Astrocyte of the cerebellum (primary cell): ENCODE results near the gene PRMT9.

Source experiments
- DNase-seq: peaks from one replicate; pipeline ENCODE4 v3.0.0-alpha.2; 2011; ENCODE audit warnings: low read depth
- H3K4me3 ChIP-seq: 2 replicates; pipeline ENCODE4 v1.5.1; 2011; ENCODE audit warnings: mild to moderate bottlenecking, low read depth, low read length, moderate library complexity
- in situ Hi-C: cut with HindIII; loops from 2 replicates; pipeline ENCODE4 v1.10.0; 2017; ENCODE audit warnings: low sequenced_read_pairs
- TF ChIP-seq, protein P1 (sequence below): IDR thresholded peaks from 2 replicates; pipeline ENCODE4 v1.5.1; 2012; ENCODE audit warnings: low read length, low read depth, moderate library complexity, mild to moderate bottlenecking; ENCODE audit errors: missing control alignments

Gene PRMT9

DNA sequence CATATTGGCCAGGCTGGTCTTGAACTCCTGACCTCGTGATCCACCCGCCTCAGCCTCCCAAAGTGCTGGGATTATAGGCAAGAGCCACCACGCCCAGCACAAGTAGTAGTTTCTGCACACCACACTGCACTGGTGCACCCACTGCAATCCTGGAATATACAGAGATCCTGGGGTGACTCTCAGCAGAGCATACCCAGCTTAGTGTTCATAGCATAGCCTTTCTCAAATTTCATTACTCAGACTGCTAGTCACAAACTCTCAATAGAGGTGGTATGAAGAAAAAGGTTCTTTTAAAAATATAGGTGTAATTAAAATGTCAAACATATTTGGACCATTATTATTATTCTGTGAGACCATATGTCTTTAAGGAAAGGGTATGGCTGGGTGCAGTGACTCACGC, 41.7 kb upstream of the PRMT9 start:
- in situ Hi-C loops = no loop called here
- TF ChIP-seq, protein P1, sequence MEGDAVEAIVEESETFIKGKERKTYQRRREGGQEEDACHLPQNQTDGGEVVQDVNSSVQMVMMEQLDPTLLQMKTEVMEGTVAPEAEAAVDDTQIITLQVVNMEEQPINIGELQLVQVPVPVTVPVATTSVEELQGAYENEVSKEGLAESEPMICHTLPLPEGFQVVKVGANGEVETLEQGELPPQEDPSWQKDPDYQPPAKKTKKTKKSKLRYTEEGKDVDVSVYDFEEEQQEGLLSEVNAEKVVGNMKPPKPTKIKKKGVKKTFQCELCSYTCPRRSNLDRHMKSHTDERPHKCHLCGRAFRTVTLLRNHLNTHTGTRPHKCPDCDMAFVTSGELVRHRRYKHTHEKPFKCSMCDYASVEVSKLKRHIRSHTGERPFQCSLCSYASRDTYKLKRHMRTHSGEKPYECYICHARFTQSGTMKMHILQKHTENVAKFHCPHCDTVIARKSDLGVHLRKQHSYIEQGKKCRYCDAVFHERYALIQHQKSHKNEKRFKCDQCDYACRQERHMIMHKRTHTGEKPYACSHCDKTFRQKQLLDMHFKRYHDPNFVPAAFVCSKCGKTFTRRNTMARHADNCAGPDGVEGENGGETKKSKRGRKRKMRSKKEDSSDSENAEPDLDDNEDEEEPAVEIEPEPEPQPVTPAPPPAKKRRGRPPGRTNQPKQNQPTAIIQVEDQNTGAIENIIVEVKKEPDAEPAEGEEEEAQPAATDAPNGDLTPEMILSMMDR = no peak
- DNase-seq = no peak
- H3K4me3 ChIP-seq = no peak overlapping the region

DNA sequence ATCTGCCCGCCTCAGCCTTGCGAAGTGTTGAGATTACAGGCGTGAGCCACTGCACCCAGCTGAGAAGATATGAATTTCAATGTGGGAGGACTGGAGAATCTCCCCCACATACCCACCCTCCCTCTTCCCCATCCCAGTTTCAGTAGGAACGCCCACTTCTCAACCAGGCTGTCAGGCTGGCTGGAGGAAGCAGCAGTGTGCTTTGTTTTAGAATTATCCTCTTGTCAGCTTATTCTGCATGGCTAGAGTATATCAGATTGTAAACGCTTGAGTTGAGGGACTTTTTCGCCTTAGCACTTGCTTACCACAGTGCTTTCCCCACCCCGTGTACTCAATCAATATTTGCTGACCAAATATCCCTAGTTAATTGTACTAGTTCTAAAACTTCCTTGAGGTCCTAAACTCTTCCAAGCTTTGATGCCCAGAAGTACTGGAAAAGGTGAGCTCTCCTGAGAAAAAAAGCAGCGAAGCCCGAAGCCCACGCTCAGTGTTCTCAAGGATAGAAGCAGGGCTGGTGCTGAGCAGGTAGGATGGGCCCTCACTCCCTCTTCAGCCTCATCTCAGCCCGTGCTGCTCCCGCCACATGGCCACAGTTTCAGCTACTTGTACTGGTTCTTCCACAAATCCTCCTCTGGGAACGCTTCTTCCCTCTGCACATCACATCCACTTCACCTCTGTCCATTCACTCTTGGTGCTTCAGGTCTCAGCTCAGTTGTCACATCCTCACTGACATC, 40.7 kb upstream of the PRMT9 start:
- no peak for DNase-seq
- TF ChIP-seq, protein P1 = no peak
- H3K4me3 ChIP-seq = no peak overlapping the region
- in situ Hi-C loops = loop anchor here (5.0 kb wide), 1 partner anchor 53 kb away; no protein-coding TSS in a partner anchor

DNA sequence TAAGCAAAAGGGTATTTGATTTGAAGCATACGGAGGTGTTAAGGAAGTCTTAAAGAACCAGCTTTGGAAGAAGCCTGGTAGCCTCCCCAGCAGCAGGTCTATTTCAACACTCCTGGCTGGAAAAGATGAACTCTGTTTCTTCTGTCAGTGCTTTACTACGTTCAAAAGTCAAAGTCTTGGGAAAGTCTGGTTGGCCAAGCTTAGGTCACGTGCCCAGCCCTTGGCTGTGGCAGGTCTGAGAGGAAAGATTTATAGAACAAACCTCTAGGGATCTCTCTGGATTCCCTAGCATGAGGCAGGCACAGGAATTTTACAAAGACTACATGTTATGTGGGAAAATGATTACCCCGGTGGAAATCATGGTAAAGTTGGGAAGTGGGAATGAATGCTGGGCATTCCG, 39.4 kb upstream of the PRMT9 start:
- TF ChIP-seq, protein P1 = no peak
- H3K4me3 ChIP-seq = no peak overlapping the region
- no peak for DNase-seq
- in situ Hi-C loops = loop anchor here (5.0 kb wide), 1 partner anchor 54 kb away; no protein-coding TSS in a partner anchor

DNA sequence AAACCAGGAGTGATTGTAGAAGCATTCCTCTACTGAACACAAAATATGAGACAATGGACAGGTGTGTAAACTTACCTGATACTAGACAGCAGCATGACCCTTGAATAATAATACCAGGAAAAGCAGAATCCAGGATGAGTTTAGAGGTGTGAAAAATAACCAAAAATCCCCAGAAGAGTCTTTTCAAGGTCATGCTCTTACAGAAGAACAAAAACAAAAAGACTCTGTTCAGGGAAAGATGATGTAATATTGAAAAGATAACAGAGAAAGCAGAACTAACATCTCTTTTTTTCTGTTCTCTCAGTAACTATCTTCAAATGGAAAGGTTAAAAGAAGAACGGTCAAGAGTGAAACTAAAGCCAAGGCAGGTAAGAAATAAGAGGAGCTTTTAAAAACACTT, 33.9 kb upstream of the PRMT9 start:
- in situ Hi-C loops = no loop called here
- TF ChIP-seq, protein P1 = no peak
- DNase-seq = no peak
- H3K4me3 ChIP-seq = no peak overlapping the region

DNA sequence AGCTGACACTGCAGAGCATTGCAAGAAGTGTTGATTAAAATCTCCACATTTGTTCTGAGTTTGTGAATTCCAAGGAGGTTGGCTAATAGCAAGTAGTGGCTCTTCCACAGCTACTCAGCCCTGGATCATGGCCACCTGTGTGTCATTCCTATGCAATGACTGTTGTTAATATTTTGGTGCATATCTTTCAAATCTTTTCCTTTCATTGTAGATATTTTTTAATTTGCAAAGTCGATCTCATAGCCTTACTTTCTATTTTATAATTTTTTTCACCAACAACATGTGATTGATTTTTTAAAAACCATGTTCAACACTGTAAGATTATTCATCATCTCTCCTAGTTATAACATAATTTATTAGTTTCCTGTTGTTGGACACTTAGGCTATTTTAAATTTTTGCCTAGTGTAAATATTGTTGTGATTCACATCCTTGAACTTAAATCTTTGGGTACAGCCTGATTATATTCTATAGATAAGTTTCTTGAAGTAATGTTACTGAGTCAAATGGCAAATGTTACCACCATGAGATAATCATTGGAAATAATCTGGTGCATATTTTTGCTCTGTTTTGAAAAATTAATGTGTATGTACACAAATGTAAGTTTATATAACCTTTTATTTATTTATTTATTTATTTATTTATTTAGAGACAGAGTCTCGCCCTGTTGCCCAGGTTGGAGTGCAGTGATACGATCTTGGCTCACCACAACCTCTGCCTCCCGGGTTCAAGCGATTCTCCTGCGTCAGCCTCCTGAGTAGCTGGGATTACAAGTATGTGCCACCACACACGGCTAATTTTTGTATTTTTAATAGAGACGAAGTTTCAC, 30.8 kb upstream of the PRMT9 start:
- no peak overlapping the region for H3K4me3 ChIP-seq
- TF ChIP-seq, protein P1 = no peak
- in situ Hi-C loops = no loop called here
- peak; percentile 67 for DNase-seq

DNA sequence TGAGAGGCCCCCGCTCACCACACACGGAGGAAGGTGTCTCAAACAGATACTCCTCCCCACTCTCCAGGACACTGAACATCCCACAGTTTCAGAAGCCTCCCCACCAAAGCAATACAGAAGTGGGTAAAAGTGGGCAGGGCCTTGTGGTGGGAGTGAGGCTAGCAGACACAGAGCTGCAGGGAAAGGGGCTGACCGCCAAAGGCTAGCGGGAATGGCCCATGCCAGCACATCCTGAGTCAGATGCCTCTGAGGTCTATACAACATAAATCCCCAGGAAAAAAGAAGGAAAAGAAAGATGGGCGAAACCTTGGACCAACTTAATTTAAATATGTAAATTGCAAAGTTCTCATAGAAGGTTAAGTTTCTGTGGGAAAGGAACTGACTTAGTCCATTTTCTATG, 26.0 kb upstream of the PRMT9 start:
- in situ Hi-C loops = no loop called here
- DNase-seq = peak; percentile 43
- no peak overlapping the region for H3K4me3 ChIP-seq
- TF ChIP-seq, protein P1 = no peak
